ENCODE data around the gene SCLY. TPM values are rescaled to one million over a fixed set of nuclear protein-coding genes. Genes with fewer than 3 reads are reported as not detected.

Gene SCLY
- total and polyA plus RNA-seq, 2 donors (not counting 1 experiment from before 2014, with no cell fraction given) = 16.4 to 42.4 TPM

- intact Hi-C loops (cut with micrococcal nuclease) = loop anchor here (1.0 to 2.0 kb wide), 4 partner anchors 8 to 190 kb away; partner anchors contain the start of genes PER2 and UBE2F
- peak; percentile 37 for ATAC-seq (ENCODE audit: low read depth)
Observed at GRCh38 chr2:238098901-238099713, 38.3 kb downstream of the SCLY start.

More at GRCh38 chr2:238098901-238099713, 38.3 kb downstream of the SCLY start:
- H3K79me2 ChIP-seq (ENCODE audit: control insufficient read depth, insufficient read depth, low read length) = no peaks in the 10 kb centered on the region
- H3K9me3 Mint-ChIP-seq (ENCODE audit: insufficient read depth) = no peaks in the 10 kb centered on the region
- peaks cover 18% of the 10 kb centered on the region for H3K4me1 Mint-ChIP-seq
- no peaks in the 10 kb centered on the region for H3K27me3 ChIP-seq (replicated peaks in 1 of 4; ENCODE audit: control extremely low read depth in 1 of 4, control insufficient read depth in 3 of 4, insufficient read depth in 4 of 4, low read length in 3 of 4)
- H3K4me1 ChIP-seq (ENCODE audit: control insufficient read depth in 2 of 2, insufficient read depth in 2 of 2, low read length in 2 of 2) = peaks cover 15 to 22% of the 10 kb centered on the region in 2 donors
- H3K27ac Mint-ChIP-seq = peak overlapping the region; percentile 88
- peak overlapping the region; percentile 34 for H2AFZ ChIP-seq (ENCODE audit: insufficient read depth, low read depth, low read length, poor library complexity, severe bottlenecking)
- CTCF ChIA-PET = interaction anchor here (1.0 to 1.2 kb wide), 3 partner anchors 10 to 41 kb away, joined by 3 to 5 read pairs (median 4); no protein-coding TSS in a partner anchor
- H3K36me3 ChIP-seq (replicated peaks in 1 of 2; ENCODE audit: control extremely low read depth in 1 of 2, control insufficient read depth in 1 of 2, extremely low read depth in 1 of 2, insufficient read depth in 2 of 2, low read length in 1 of 2) = no peaks in the 10 kb centered on the region
- no peaks in the 10 kb centered on the region for H3K9me3 ChIP-seq (ENCODE audit: control extremely low read depth in 1 of 3, control insufficient read depth in 2 of 3, insufficient read depth in 1 of 3, low read length in 2 of 3)
- WGBS (ENCODE audit: insufficient coverage) = 25% methylated on average over 15 of the region's 17 CpGs
- peak overlapping the region in 2 of 5 experiments; percentile 26 to 41 for H3K4me3 ChIP-seq (ENCODE audit: control extremely low read depth in 1 of 5, extremely low read depth in 1 of 5, insufficient read depth in 1 of 5, low read depth in 2 of 5, low read length in 4 of 5)
- H3K9ac ChIP-seq (ENCODE audit: low read length) = peak overlapping the region; percentile 31
- peak overlapping the region; percentile 64 for H3K4me2 ChIP-seq (replicated peaks; ENCODE audit: low read depth, low read length, poor library complexity, severe bottlenecking)
- POLR2A ChIA-PET = interaction anchor here (1.0 to 1.4 kb wide), 2 partner anchors 9 to 10 kb away, joined by 4 read pairs; no protein-coding TSS in a partner anchor
- TF ChIP-seq EZH2 (IDR thresholded peaks at IDR 0.05; ENCODE audit: borderline replicate concordance, insufficient read depth, low read depth, low read length, poor library complexity, severe bottlenecking) (no peak), CTCF (IDR thresholded peaks at IDR 0.05) (no peak)
- no peak for DNase-seq
- H3K4me3 Mint-ChIP-seq = peak overlapping the region; percentile 84
- no peak overlapping the region for H3K27ac ChIP-seq (ENCODE audit: low read length in 2 of 2)
- no peaks in the 10 kb centered on the region for H3K27me3 Mint-ChIP-seq
- H4K20me1 ChIP-seq (ENCODE audit: control insufficient read depth, insufficient read depth, low read length, poor library complexity, severe bottlenecking) = no peaks in the 10 kb centered on the region
